22Rv1 (cell line): ENCODE results near the gene HAUS7.

ENCODE experiments used
- ZFX ChIP-seq: fragments of 450-650 bp; IDR thresholded peaks from 2 replicates; pipeline ENCODE4 v1.6.1; 2017; ENCODE audit warnings: antibody characterized with exemption, borderline replicate concordance
- TF ChIP-seq, protein P1 (sequence below): fragments of 450-650 bp; IDR thresholded peaks from 2 replicates; pipeline ENCODE4 v1.5.1; 2017; ENCODE audit warnings: mild to moderate bottlenecking

DNA sequence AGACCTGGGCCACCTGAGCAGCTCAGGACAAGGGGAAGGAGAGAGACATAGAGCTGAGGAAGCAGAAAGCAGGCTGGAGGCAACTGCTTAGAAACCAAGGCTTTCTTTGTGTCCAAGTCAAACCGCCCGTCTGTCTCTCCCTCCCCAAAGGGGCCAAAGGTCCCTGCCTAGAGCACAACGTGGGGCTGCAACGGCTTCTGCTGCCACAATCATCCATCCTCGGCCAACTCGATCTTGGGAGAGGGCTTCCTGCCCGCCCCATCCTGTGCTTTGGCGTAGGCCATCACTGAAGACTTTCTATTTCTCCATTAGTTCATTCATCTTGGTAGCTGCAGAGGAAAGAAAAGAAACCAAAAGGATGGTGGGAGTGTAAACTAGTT lies 22.8 kb downstream of the HAUS7 start:
- TF ChIP-seq, protein P1, sequence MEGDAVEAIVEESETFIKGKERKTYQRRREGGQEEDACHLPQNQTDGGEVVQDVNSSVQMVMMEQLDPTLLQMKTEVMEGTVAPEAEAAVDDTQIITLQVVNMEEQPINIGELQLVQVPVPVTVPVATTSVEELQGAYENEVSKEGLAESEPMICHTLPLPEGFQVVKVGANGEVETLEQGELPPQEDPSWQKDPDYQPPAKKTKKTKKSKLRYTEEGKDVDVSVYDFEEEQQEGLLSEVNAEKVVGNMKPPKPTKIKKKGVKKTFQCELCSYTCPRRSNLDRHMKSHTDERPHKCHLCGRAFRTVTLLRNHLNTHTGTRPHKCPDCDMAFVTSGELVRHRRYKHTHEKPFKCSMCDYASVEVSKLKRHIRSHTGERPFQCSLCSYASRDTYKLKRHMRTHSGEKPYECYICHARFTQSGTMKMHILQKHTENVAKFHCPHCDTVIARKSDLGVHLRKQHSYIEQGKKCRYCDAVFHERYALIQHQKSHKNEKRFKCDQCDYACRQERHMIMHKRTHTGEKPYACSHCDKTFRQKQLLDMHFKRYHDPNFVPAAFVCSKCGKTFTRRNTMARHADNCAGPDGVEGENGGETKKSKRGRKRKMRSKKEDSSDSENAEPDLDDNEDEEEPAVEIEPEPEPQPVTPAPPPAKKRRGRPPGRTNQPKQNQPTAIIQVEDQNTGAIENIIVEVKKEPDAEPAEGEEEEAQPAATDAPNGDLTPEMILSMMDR = no peak
- TF ChIP-seq ZFX = no peak
